ENCODE measurements around the gene DLGAP1. TPM values are rescaled to one million over a fixed set of nuclear protein-coding genes. Genes with fewer than 3 reads are reported as not detected.

DLGAP1 gene
- total RNA-seq, 1 experiment from 2014 or later, result 0.53 TPM

GRCh38 chr18:3950668-3951404 lies 504.3 kb downstream of the DLGAP1 start:
- DNase-seq (ENCODE audit: low spot score), result no peak

GRCh38 chr18:3948958-3949357 lies 506.1 kb downstream of the DLGAP1 start:
- no peak for DNase-seq (ENCODE audit: low spot score)

- DNase-seq (ENCODE audit: low spot score), result no peak
Observed at GRCh38 chr18:3947383-3947782, 507.7 kb downstream of the DLGAP1 start.

- no peak for DNase-seq (ENCODE audit: low spot score)
Observed at GRCh38 chr18:3935305-3935704, 519.8 kb downstream of the DLGAP1 start.

- DNase-seq (ENCODE audit: low spot score), result no peak
Observed at GRCh38 chr18:3932276-3932675, 522.8 kb downstream of the DLGAP1 start.

GRCh38 chr18:3931542-3932112 lies 523.5 kb downstream of the DLGAP1 start:
- no peak for DNase-seq (ENCODE audit: low spot score)

- no peak for DNase-seq (ENCODE audit: low spot score)
Observed at GRCh38 chr18:3931013-3931315, 524.1 kb downstream of the DLGAP1 start.

- no peak for DNase-seq (ENCODE audit: low spot score)
Observed at GRCh38 chr18:3930126-3931012, 524.7 kb downstream of the DLGAP1 start.

- no peak for DNase-seq (ENCODE audit: low spot score)
Observed at GRCh38 chr18:3924455-3924854, 530.7 kb downstream of the DLGAP1 start.

GRCh38 chr18:3923750-3924149 lies 531.4 kb downstream of the DLGAP1 start:
- DNase-seq (ENCODE audit: low spot score), result no peak

- DNase-seq (ENCODE audit: low spot score), result no peak
Observed at GRCh38 chr18:3921826-3922225, 533.3 kb downstream of the DLGAP1 start.

GRCh38 chr18:3920832-3921231 lies 534.3 kb downstream of the DLGAP1 start:
- no peak for DNase-seq (ENCODE audit: low spot score)

- no peak for DNase-seq (ENCODE audit: low spot score)
Observed at GRCh38 chr18:3919396-3920061, 535.6 kb downstream of the DLGAP1 start.

GRCh38 chr18:3916082-3916481 lies 539.0 kb downstream of the DLGAP1 start:
- DNase-seq (ENCODE audit: low spot score), result no peak

- no peak for DNase-seq (ENCODE audit: low spot score)
Observed at GRCh38 chr18:3914833-3915610, 540.1 kb downstream of the DLGAP1 start.

- DNase-seq (ENCODE audit: low spot score), result no peak
Observed at GRCh38 chr18:3914109-3914508, 541.0 kb downstream of the DLGAP1 start.

- no peak for DNase-seq (ENCODE audit: low spot score)
Observed at GRCh38 chr18:3912705-3913104, 542.4 kb downstream of the DLGAP1 start.

GRCh38 chr18:3911413-3911812 lies 543.7 kb downstream of the DLGAP1 start:
- no peak for DNase-seq (ENCODE audit: low spot score)

GRCh38 chr18:3910512-3910911 lies 544.6 kb downstream of the DLGAP1 start:
- no peak for DNase-seq (ENCODE audit: low spot score)

- no peak for DNase-seq (ENCODE audit: low spot score)
Observed at GRCh38 chr18:3907955-3908354, 547.2 kb downstream of the DLGAP1 start.

- DNase-seq (ENCODE audit: low spot score), result no peak
Observed at GRCh38 chr18:3906116-3906750, 548.9 kb downstream of the DLGAP1 start.

Data from HT-29 (cell line).